RCC 7860 (cell line): ENCODE data around the gene XKR8.

Experiments used
- DNase-seq: peaks from one replicate; pipeline ENCODE4 v3.0.0-alpha.2; 2015; ENCODE audit warnings: low spot score
- FAIRE-seq: peaks from 2 replicates; lab custom pipeline; 2012; peaks lifted over from hg19 to GRCh38; lab: Jason Lieb, UNC

XKR8 gene

GRCh38 chr1:27954186-27954585 lies 5.6 kb upstream of the XKR8 start:
- DNase-seq = no peak

GRCh38 chr1:27955076-27955475 lies 4.7 kb upstream of the XKR8 start:
- no peak for FAIRE-seq
- no peak for DNase-seq

More at GRCh38 chr1:27954186-27954585, 5.6 kb upstream of the XKR8 start:
- FAIRE-seq = no peak

GRCh38 chr1:27956761-27957160 lies 3.0 kb upstream of the XKR8 start:
- FAIRE-seq (no peak), DNase-seq (no peak)

GRCh38 chr1:27957655-27958054 lies 2.1 kb upstream of the XKR8 start:
- no peak for DNase-seq
- no peak for FAIRE-seq

GRCh38 chr1:27958513-27958912 lies 1.3 kb upstream of the XKR8 start:
- DNase-seq = no peak
- FAIRE-seq = no peak

GRCh38 chr1:27960762-27961645 lies 1.2 kb downstream of the XKR8 start:
- FAIRE-seq (no peak), DNase-seq (no peak)

GRCh38 chr1:27961646-27962221 lies 2.0 kb downstream of the XKR8 start:
- DNase-seq = no peak
- no peak for FAIRE-seq

GRCh38 chr1:27963393-27963792 lies 3.6 kb downstream of the XKR8 start:
- DNase-seq (no peak), FAIRE-seq (no peak)

- peak; percentile 50 for DNase-seq
- no peak for FAIRE-seq
Observed at GRCh38 chr1:27966402-27967105, 6.8 kb downstream of the XKR8 start.

- FAIRE-seq (no peak), DNase-seq (no peak)
Observed at GRCh38 chr1:27967106-27967883, 7.5 kb downstream of the XKR8 start.

- FAIRE-seq (no peak), DNase-seq (no peak)
Observed at GRCh38 chr1:27967884-27968466, 8.2 kb downstream of the XKR8 start.

- peak; percentile 92 for FAIRE-seq
- peak; percentile 92 for DNase-seq
Observed at GRCh38 chr1:27968692-27969091, 8.9 kb downstream of the XKR8 start.

- DNase-seq (peak; percentile 29), FAIRE-seq (no peak)
Observed at GRCh38 chr1:27970401-27970800, 10.6 kb downstream of the XKR8 start.

- DNase-seq = no peak
- no peak for FAIRE-seq
Observed at GRCh38 chr1:27971674-27972073, 11.9 kb downstream of the XKR8 start.

GRCh38 chr1:27972141-27972540 lies 12.4 kb downstream of the XKR8 start:
- DNase-seq (no peak), FAIRE-seq (no peak)

- FAIRE-seq (no peak), DNase-seq (no peak)
Observed at GRCh38 chr1:27973771-27974416, 14.1 kb downstream of the XKR8 start.

- FAIRE-seq = no peak
- DNase-seq = no peak
Observed at GRCh38 chr1:27974417-27974781, 14.6 kb downstream of the XKR8 start.

- DNase-seq (peak; percentile 58), FAIRE-seq (peak; percentile 61)
Observed at GRCh38 chr1:27979151-27979858, 19.5 kb downstream of the XKR8 start.

GRCh38 chr1:27979859-27980201 lies 20.1 kb downstream of the XKR8 start:
- no peak for FAIRE-seq
- no peak for DNase-seq
